AG08396 (cell line): ENCODE results near the gene PRTG.
A peak's percentile ranks its signal among the peaks of the same experiment; 100 is the strongest.
"Not testable (repeated sequence)": the region's sequence is repeated elsewhere in the genome, so short reads cannot be mapped to it uniquely, and the experiment has no call there.

ENCODE experiments used
- DNase-seq: peaks from one replicate; pipeline ENCODE4 v3.0.0; 2012; ENCODE audit warnings: low spot score, mixed read lengths

Gene PRTG

DNA sequence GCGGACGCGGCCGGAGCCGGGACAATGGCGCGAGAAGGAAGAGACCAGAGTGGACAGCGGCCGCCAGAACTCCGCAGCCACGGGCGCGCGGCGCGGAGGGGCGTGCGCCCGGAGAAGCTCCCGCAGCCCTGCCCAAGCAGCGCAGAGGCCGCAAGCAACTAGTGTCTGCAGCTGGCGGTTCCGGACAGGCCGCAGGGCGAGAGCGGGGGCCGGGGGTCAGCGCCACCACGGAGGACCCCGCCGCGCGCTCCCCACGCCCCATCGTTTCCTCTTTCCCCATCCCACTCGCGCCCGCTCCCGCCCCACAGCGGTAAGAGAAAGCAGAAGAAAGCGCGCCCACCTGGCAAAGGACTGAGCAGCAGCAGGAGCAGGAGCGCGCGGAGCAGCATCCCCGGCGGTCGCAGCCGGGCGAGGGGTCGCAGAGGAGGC, 440 bp downstream of the PRTG start:
- peak; percentile 68 for DNase-seq

DNA sequence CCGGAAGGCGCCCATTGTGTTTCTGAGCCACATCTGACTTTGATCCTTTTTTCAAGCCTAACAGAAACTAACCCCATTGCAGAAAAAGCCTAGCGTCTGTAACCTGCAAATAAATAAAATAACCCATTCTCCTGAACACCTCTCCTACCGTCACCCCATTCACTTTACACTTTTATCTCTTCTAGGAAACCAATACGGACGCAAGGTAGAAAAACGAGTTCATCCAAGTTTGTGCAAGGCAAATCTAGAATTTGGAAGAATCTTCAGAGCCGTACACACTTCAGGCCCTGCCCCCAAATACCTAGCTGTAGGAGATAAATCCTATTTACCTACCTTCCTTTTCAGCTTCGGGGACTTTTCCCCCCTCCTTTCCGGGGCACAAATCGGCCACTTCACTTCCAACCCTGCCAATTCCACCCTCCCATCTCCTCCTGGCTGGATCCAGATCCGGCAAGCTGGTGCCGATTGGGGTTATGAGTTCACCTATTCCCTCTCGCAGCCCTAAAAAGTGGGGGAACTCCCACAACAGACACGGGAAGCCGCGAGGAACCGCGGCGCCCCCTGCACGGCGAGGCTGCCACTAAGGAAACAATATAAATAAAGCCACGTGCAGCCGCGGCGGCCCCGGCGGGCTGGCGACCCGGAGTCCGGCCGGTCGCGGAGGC, 987 bp downstream of the PRTG start:
- peak; percentile 12 for DNase-seq

DNA sequence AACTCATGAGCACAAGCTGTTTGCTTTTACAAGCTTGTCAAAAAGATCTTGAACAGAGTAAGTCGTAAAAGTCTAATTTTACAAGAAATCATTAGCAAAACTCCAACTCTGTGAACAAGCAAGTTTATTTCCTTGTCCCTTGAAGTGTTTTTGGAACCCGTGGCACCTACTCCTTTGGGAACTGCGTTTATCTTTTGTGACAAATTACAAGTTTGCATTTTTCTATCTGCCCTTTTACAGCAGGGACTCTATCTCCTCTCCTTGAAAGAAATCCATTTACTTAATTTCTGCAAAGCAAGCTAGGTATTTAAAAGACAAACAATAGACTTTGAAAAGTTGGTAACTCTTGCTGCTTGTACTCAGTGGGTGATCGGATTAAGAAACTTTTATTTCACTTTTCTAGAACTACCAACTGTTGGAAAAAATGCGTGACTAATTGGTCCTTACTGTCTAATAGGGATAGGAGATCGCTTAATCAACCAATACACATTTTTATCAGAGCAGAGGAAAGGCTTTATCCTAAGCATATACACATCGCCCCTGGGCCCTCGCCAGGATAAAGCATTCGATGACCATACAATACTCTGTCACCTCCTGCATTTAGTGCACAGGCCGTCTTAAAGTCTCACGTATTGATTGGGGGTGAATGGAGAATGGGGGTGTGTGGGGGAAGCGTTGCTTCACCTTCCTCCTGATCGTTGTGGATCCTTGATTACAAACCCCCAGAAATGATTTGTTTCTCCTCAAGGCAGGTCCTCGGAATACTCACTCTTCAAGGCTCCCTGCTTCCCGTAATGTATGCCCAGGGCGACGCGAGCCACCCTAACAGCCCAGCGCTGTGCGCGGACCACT, 1.7 kb downstream of the PRTG start:
- no peak for DNase-seq

DNA sequence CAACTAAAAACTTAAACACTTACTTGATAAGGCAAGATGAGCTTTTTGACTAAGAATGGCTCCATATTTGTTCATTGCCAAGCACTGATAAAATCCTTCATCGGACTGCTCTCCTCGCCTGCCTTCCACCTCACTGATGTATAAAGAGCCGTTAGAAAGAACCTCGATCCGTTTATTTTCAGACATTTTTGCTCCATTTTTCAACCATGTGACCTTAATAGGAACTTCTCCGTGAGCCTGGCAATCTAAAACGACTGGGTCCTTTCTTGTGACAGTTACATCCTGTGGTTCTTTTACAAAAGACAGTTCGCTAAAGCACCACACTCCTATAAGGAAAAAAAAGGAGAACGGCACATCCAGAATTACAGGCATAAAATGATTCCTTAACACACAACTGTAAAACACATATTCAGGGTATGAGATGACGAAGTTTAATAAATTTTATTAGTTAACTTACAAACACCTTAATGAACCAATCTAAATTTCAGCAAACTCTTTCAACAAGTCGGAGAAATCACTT, 2.5 kb downstream of the PRTG start:
- no peak for DNase-seq

DNA sequence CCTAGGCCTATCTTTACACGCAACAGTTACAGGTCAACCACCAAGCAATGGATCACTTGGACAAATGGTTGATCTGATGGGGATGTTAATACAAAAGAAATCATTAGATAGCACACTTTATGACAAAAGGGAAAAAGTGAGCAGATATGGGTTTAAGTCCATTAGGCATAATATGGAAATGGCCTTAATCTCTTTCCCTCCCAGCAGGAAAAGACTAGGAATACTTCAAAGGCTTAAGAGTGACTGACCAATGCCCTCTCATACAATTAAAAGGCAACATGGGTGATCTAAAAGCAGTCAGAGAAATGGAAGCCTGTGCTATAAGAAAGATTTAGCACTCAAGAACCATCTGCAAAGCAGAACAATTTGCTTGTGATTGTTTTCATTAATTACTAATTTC, 3.3 kb downstream of the PRTG start:
- no peak for DNase-seq

DNA sequence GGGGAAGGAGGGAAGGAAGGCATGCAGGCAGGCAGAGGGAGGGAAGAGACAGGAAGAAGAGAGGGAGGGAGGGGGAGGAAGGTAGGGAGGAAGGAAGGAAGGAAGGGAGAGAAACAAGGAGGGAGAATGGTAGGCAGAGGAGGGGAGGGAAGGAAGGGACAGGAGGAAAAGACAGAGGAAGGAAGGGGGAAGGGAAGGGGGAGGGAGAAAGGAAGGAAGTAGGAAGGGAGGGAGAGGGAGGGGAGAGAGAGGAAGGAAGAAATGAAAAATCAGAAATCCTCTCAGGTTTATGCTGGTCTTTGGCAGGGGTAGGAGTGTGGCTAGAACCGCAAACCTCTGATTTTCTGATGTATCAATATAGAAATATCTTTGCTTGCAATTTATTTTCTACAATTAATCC, 4.2 kb downstream of the PRTG start:
- no peak for DNase-seq

DNA sequence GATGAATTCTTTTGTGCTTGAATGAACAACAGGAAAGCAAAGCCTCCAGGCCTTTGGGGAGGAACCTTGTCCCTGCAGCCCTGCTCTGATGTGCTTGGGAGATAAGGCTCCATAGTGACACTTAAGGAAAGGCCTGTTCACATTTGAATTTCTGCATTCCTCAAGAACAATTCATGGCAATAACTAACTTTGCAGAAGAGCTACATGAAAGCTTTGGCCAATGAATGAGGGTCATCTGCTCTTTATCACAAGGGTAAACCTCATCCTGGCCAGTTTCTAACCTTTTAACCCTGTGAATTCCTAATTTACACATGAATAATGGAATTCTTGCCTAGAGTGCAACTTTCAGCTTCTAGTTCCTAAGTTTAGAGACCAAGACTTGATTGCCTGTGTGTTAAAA, 5.6 kb downstream of the PRTG start:
- DNase-seq: no peak

DNA sequence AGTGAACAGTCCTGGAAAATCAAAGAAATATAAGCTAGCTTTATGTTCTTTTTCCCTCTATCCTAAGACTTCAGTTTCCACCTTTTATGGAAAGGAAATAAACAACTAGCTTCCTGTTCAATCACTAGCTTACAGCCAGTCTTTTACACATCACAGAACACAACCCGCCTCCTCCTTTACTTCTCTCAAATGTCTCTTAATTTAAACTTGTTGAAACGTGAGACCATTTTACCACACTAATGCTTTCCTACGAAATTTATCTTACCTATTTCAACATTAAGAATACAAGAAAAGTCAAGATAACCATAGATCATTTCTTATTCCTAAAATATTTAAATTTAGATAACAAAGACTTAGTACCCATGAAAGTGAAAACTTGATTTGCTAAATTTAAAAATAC, 6.2 kb downstream of the PRTG start:
- DNase-seq: no peak

DNA sequence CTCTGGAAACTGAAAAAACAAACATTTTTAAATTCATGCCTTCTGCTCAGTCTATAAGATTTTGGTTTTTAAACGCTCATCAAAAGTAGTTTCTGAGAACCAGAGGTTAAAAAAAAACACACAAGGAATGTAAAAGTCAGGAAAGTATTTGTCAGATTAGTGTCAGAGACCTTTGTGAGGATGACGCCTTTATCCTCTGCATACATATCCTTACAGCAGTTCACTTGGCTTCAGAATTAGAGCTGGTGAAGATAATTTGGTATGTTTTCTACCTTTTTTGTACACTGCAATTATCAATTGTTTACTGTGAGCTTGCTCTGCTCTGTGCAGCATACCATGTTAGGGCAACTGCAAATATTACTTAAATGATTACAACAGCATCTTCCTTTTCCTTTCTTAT, 8.3 kb downstream of the PRTG start:
- no peak for DNase-seq

DNA sequence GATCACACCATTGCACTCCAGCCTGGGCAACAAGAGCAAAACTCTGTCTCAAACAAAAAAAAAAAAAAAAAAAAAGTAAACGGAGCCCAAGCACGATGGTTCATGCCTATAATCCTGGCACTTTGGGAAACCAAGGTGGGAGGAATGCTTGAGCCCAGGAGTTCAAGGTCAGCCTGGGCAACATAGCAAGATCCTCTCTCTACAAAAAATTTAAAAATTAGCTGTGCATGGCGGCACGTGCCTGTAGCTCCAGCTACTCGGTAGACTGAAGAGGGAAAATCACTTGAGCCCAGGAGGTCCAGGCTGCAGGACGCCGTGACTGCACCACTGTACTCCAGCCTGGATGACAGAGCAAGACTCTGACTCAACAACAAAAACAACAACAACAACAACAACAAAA, 9.5 kb downstream of the PRTG start:
- not testable (repeated sequence) for DNase-seq

DNA sequence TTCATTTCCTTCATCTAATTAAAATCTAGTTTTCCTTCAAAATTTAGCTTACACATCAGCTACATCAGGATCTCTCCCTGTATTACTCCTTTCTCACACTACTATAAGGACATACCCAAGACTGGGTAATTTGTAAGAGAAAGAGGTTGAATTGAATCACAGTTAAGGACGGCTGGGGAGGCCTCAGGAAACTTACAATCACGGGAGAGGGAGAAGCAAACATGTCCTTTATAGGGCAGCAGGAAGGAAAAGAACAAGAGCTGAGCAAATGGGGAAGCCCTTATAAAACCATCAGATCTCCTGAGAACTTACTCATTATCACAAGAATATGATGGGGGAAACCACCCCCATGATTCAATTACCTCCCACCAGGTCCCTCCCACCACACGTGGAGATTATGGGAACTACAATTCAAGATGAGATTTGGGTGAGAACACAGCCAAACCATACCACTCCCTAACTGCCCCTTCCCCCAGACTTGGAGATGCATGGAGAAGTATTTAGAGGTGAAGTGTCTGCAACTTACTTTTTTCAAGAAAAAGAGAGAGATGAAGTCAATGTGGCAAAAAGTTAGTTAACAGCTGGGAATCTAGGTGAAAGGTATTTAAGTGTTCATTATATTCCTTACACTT, 21.3 kb downstream of the PRTG start:
- no peak for DNase-seq

DNA sequence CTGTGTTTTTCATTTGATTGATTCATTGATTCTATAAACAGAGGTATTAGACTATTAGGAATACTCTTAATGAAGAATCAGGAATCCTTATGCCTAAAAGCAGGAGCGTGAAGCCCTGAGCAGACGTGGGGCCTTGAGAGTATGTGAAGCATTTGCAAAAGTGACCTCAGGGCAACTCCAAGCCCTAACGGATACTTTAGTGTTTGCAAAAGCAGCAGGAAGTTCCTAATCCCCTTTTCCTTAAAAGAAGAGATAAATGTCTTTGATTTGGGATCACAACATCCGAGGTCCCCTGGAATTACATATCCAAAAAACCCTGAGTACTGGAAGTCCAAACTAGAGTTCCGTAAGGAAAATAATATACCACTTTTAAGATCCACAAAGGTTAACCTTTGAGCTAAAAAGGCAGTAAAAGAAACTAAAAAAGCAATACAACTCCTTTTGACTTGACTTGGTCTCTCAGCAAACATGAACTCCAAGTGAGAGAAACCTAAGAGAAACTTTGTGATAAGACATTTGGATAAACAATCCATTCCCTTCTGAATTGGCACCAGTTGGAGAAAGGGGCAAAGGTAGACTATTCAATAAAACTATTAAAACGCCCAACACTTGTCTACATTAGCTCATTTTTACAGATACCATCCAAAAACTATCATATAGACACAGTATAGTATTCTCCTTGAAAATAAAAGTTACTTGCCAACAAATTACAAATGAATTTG, 27.4 kb downstream of the PRTG start:
- DNase-seq: no peak

DNA sequence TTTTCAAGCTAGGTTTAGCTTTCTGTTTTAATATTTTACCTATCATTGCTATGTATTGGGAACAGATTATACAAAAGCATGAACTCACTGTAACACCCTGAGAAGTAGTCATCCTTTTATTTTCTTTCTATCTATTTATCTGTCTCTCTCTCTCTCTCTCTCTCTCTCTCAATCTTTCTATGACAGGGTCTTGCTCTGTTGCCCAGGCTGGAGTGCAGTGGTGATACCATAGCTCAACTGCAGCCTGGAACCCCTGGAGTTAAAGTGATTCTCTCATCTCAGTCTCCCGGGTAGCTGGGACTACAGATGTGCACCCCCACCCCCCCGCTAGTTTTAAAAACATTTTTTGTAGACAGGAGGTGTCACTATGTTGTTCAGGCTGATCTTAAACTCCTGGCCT, 28.9 kb downstream of the PRTG start:
- no peak for DNase-seq

DNA sequence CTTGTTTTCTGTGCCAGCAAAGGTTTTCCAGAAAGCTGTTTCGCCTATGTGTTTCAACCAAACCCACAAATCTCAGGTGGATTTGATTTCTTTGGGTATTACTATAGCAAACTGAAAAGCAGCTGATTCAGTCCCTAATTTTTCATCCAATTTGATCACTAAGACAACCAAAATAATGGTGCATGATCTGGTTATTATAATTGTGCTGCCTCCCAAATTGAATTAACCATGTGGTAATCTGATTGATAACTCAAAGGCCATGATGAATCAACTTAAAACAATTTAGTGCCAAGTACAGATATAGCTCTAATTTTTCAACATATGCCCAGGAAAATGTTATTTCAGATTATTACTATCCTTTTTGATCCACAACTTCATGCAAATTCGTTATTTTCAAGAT, 30.6 kb downstream of the PRTG start:
- no peak for DNase-seq

DNA sequence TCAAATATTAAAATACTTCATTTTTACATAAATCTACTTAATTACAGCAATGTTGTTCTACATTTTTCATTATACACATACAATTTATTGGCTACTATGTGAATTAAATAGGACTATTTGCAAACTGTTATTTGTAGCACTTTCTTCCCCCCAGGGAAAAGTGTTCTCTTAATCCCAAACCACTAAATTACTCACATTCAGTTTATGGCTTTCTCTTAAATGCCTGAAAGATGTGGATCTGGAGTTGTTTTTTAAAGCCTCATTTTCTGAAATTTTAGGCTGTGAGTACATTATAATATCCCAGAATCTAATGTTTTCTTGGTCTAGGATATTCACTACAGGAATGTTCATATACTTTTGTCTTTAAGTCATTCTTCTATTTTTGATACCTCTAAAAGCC, 32.7 kb downstream of the PRTG start:
- DNase-seq: no peak

DNA sequence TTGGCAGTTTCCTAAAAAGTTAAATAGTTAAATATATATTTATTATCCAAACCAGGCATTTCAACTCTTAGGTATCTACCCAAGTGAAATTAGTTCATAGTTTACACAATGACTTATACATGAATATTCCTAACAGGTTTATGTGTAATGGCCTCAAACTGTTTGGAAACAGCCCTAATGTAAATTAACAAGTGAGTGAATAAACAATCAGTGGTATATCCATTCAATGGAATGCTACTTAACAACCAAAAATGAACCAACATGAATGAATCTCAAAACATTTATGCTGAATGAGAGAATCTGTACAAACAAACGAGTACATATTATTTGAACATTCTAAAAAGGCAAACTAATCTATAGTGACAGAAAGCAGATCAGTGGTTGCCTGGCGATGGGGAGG, 33.5 kb downstream of the PRTG start:
- DNase-seq: no peak

DNA sequence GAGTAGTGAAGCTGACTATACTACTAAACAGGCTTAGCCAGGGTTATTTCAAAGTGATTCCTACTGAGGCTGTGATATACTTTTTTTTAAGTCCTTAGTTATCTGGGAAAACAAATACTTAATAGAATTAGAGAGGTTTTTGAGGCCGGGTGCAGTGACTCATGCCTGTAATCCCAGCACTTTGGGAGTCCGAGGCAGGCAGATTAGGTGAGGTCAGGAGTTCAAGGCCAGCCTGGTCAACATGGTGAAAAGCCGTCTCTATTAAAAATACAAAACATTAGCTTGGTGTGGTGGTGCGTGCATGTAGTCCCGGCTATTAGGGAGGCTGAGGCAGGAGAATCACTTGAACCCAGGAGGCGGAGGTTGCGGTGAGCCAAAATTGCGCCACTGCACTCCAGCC, 34.2 kb downstream of the PRTG start:
- no peak for DNase-seq

DNA sequence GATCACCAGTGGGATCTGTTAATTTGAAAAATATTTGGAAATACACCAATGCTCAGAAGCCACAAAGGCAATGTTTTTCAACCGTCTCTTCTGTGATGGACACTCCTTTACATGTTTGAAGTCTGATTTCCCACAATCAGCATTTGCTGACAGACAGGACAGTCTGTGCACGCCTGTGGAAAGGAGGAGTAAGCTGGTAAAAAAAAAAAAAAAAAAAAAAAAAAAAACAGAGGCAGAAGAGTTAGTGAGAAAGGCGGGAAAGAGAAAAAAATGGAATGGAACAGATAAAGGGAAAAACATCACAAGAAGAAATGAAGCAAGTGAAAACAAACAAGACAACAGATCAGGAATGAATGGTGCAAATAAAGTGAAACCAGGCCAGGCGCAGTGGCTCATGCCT, 35.0 kb downstream of the PRTG start:
- DNase-seq: no peak

DNA sequence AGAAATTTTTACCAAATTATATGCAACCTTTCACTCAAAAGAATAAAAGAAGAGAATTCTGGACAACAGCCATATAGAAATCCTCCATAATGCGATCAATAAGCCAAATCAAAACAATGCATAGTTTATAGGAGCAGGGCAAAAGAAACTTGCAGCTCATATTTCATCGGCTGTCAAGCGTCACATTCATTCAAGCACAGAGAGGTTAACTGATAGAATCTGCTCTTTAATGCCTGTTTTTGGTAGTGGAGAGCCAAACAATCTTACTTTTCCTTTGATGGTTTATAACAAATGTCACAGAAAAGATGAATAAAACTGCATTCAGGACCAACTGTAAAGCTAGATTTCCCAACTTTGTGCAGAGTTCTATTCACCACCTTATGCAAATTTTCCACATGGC, 35.4 kb downstream of the PRTG start:
- DNase-seq: no peak

DNA sequence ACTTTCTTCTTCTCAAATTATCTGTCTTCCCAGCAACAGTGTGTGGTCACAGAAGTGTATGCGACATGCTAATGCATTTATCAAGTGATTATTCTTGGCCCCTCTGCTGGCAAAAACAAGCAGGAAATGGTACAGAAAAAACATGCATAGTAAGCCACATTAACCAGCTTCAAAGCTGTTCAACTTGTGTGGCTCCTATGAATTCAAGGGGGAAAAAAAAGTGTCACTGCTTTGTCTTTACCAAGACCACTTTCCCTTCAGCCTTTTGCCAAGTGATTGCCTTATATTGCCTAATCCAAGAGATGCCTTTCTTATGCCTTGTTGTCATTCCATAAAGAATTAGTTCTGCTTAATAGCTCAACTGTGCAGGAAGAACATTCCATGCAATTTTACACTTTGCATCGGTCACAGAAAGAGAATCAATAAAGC, 39.1 kb downstream of the PRTG start:
- no peak for DNase-seq

DNA sequence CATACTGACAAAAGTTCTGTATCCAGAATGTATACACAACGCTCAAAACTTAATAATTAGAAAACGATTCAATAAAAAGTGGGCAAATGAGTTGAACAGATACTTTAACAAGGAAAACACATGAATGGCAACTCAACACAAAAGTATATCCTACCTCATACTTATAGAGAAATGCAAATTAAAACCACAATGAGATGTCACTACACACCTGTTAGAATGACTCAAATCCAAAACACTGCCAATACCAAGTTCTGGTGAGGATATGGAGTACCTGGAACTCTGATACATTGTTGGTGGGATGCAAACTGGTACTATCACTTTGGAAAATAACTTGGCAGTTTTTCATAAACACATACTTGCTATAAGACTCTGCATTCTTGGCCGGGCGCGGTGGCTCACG, 42.1 kb downstream of the PRTG start:
- no peak for DNase-seq

DNA sequence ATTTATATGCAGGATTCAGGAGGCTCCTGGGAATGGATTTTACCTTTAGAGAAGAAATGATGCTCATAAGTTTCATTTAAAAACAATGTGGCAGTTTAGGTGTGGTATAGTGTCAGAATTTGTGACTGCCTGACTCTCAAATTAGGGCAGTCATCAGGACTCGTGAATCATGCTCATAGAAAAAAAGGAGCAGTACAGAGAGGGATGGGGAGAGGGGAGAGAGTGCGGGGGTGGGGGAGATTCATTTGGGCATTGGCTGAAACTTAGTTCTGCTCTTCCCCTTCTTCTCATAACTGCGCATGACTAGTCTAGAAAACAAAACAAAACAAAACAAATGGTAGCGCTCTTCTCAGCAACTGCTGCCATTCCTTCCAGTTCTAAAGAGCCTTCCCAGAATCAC, 44.3 kb downstream of the PRTG start:
- no peak for DNase-seq
